ENCODE data around the gene TEN1.

DNA sequence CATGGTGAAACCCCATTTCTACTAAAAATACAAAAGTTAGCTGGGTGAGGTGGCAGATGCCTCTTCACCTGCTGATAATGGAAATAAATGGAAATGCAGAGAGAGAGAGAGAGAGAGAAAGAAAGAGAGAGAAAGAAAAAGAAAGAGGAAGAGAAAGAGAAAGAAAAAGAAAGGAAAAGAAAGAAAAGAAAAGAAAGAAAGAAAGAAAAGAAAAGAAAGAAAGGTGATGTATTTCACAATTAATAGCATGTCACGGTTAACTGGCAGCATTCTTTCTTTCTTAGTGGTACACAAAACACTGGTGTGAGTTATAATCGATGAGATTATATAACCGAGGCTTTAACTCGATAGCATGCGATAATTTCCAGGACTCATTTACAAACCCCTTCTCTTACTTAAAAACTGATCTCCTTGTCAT lies 3.3 kb upstream of the TEN1 start:
- TF ChIP-seq, protein P1, sequence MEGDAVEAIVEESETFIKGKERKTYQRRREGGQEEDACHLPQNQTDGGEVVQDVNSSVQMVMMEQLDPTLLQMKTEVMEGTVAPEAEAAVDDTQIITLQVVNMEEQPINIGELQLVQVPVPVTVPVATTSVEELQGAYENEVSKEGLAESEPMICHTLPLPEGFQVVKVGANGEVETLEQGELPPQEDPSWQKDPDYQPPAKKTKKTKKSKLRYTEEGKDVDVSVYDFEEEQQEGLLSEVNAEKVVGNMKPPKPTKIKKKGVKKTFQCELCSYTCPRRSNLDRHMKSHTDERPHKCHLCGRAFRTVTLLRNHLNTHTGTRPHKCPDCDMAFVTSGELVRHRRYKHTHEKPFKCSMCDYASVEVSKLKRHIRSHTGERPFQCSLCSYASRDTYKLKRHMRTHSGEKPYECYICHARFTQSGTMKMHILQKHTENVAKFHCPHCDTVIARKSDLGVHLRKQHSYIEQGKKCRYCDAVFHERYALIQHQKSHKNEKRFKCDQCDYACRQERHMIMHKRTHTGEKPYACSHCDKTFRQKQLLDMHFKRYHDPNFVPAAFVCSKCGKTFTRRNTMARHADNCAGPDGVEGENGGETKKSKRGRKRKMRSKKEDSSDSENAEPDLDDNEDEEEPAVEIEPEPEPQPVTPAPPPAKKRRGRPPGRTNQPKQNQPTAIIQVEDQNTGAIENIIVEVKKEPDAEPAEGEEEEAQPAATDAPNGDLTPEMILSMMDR (IDR thresholded peaks at IDR 0.05; ENCODE audit: insufficient read depth, low read length) = no peak
- TF ChIP-seq POLR2AphosphoS5 (IDR thresholded peaks at IDR 0.05; ENCODE audit: low read depth) (no peak), SPI1 (IDR thresholded peaks at IDR 0.05; ENCODE audit: borderline replicate concordance, low read depth) (no peak), GABPA (IDR thresholded peaks at IDR 0.05; ENCODE audit: low read depth) (no peak)
- TF ChIP-seq, protein P2, sequence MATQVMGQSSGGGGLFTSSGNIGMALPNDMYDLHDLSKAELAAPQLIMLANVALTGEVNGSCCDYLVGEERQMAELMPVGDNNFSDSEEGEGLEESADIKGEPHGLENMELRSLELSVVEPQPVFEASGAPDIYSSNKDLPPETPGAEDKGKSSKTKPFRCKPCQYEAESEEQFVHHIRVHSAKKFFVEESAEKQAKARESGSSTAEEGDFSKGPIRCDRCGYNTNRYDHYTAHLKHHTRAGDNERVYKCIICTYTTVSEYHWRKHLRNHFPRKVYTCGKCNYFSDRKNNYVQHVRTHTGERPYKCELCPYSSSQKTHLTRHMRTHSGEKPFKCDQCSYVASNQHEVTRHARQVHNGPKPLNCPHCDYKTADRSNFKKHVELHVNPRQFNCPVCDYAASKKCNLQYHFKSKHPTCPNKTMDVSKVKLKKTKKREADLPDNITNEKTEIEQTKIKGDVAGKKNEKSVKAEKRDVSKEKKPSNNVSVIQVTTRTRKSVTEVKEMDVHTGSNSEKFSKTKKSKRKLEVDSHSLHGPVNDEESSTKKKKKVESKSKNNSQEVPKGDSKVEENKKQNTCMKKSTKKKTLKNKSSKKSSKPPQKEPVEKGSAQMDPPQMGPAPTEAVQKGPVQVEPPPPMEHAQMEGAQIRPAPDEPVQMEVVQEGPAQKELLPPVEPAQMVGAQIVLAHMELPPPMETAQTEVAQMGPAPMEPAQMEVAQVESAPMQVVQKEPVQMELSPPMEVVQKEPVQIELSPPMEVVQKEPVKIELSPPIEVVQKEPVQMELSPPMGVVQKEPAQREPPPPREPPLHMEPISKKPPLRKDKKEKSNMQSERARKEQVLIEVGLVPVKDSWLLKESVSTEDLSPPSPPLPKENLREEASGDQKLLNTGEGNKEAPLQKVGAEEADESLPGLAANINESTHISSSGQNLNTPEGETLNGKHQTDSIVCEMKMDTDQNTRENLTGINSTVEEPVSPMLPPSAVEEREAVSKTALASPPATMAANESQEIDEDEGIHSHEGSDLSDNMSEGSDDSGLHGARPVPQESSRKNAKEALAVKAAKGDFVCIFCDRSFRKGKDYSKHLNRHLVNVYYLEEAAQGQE (IDR thresholded peaks at IDR 0.05; ENCODE audit: insufficient replicate concordance, low read depth) = no peak
